Gastrocnemius medialis (tissue), 4 donors: ENCODE data around the gene RNF167.

ENCODE experiments used
- CTCF ChIP-seq, 5 experiments: fragments of 450-650 bp in 3 of 5; fragments of 200-600 bp in 2 of 5; sonication (generic) in 2 of 5; IDR thresholded peaks in 4 of 5; conservative IDR thresholded peaks in 1 of 5; 1 replicate in 4 of 5; 2 replicates in 1 of 5; pipeline ENCODE4 v1.5.1; 2016 to 2019; ENCODE audit warnings: antibody characterized with exemption in 5 of 5, mild to moderate bottlenecking in 3 of 5, moderate library complexity in 3 of 5
- POLR2A ChIP-seq, 2 donors: fragments of 450-650 bp; IDR thresholded peaks; one replicate each; pipeline ENCODE4 v1.6.1; 2017; ENCODE audit warnings: antibody characterized with exemption in 2 of 2, mild to moderate bottlenecking in 2 of 2, moderate library complexity in 2 of 2

GRCh38 chr17:4938069-4938491, 2.0 kb upstream of the RNF167 start:
- TF ChIP-seq CTCF (IDR thresholded peaks at IDR 0.05 in 4 of 5, conservative IDR thresholded peaks at IDR 0.05 in 1 of 5) = no peak
- TF ChIP-seq POLR2A (IDR thresholded peaks at IDR 0.05) = no peak
